ENCODE measurements around the gene KIF26B.

KIF26B gene

GRCh38 chr1:245576323-245576722, 421.5 kb downstream of the KIF26B start:
- DNase-seq: no peak

- DNase-seq: no peak
Observed at GRCh38 chr1:245577191-245578157, 422.7 kb downstream of the KIF26B start.

- DNase-seq: no peak
Observed at GRCh38 chr1:245578308-245578707, 423.5 kb downstream of the KIF26B start.

GRCh38 chr1:245578771-245579170, 424.0 kb downstream of the KIF26B start:
- DNase-seq: peak; percentile 48

GRCh38 chr1:245579881-245580280, 425.1 kb downstream of the KIF26B start:
- DNase-seq: no peak

- DNase-seq: no peak
Observed at GRCh38 chr1:245580651-245581050, 425.9 kb downstream of the KIF26B start.

GRCh38 chr1:245582026-245582425, 427.2 kb downstream of the KIF26B start:
- DNase-seq: no peak

- DNase-seq: peak; percentile 76
Observed at GRCh38 chr1:245583081-245583480, 428.3 kb downstream of the KIF26B start.

GRCh38 chr1:245583575-245584330, 429.0 kb downstream of the KIF26B start:
- DNase-seq: no peak

GRCh38 chr1:245585252-245585959, 430.6 kb downstream of the KIF26B start:
- peak; percentile 95 for DNase-seq

- DNase-seq: peak; percentile 44
Observed at GRCh38 chr1:245587435-245588115, 432.8 kb downstream of the KIF26B start.

- no peak for DNase-seq
Observed at GRCh38 chr1:245588116-245588639, 433.4 kb downstream of the KIF26B start.

- DNase-seq: no peak
Observed at GRCh38 chr1:245589316-245589715, 434.5 kb downstream of the KIF26B start.

GRCh38 chr1:245589906-245590305, 435.1 kb downstream of the KIF26B start:
- DNase-seq: no peak

GRCh38 chr1:245590726-245591125, 435.9 kb downstream of the KIF26B start:
- peak; percentile 38 for DNase-seq

- DNase-seq: no peak
Observed at GRCh38 chr1:245591346-245592188, 436.8 kb downstream of the KIF26B start.

GRCh38 chr1:245592189-245592460, 437.3 kb downstream of the KIF26B start:
- no peak for DNase-seq

GRCh38 chr1:245598524-245599305, 443.9 kb downstream of the KIF26B start:
- peak; percentile 48 for DNase-seq

GRCh38 chr1:245599371-245600174, 444.8 kb downstream of the KIF26B start:
- DNase-seq: peak; percentile 100

GRCh38 chr1:245600658-245601057, 445.9 kb downstream of the KIF26B start:
- DNase-seq: no peak
